Frontal cortex (tissue), 4 donors: Measurements from ENCODE around the gene HOXB9. TPM values are rescaled to one million over a fixed set of nuclear protein-coding genes. Genes with fewer than 3 reads are reported as not detected.

Source experiments
- DNase-seq, 2 donors: peaks; one replicate each; pipeline ENCODE4 v3.0.0; 2012; ENCODE audit warnings: low spot score in 2 of 2
- FAIRE-seq: peaks from 2 replicates; lab custom pipeline; 2012; peaks lifted over from hg19 to GRCh38; lab: Jason Lieb, UNC
- total RNA-seq: library from RNA; depleted of rRNA; stranded (reverse); fragments of >200 nt; gene quantifications from one replicate; pipeline ENCODE4 v1.2.3, GENCODE V29; 2014
- donor health status: control.
- donor health status: control.
- donor health status: control.

HOXB9 gene
- total RNA-seq, 1 donor from 2014 or later: not detected

DNA sequence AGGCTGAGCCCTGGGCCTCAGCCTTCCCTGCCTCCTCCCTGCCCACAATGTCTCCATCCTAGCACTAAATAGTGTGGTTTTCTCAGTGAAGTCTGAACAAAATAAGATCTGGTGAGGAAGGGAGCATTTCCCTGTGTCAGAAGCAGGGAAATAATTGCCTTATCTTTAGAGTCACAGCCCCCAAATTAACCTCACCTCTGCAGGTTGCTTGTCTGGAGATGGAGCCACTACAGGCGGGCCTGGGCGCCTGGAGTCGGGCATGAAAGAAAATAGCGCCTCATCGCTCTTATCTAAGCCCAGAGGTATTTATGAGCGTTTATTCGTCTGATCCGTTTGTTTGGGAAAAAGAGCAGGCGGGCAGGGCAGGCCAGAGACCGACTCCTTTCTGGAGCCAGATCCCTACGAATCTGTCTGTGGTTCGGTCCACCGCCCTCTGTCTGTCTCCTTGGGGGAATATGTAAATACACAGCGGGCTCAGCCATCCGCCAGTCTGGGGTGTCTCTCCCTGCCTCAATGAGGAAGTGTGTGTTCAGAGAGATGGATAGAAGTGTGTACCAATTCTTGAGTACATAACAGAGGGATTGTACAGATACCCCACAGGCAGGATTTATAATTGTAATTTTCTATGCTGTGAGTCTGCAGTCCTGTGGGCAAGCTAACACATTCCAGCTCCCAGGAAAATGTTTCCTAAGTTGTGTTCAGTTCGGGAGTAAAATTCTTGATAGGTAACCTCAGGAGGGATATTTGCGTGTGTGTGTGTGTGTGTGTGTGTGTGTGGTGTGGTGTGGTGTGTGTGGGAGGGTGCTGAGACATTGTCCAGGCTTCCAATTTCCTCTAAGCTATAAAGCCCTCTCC lies 25.7 kb downstream of the HOXB9 start:
- DNase-seq (no peak), FAIRE-seq (no peak)

DNA sequence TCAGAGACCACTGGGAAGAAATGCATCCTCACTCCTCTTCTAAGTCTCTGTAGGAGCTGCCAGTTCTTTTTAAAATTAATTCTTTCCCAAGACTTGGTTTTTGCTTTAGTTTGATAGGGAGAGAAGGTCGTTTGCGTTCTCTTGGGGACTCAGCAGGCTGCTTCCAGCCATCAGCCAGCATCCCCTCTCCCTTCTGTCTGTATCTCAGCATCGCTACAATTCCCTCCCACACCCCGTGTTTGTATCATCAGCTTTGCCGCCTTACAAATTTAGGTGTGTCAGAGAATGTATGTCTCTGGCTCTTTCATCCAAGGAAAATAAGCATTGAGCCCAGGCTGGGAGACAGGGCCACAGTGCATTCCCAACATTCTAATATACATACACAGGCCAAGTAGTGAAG lies 26.8 kb downstream of the HOXB9 start:
- FAIRE-seq: no peak

GRCh38 chr17:48598736-48599135 lies 27.4 kb downstream of the HOXB9 start:
- DNase-seq: no peak
- FAIRE-seq: no peak

More for the DNA sequence above, 26.8 kb downstream of the HOXB9 start:
- DNase-seq: no peak

GRCh38 chr17:48597778-48598631 lies 28.2 kb downstream of the HOXB9 start:
- FAIRE-seq (no peak), DNase-seq (no peak)

DNA sequence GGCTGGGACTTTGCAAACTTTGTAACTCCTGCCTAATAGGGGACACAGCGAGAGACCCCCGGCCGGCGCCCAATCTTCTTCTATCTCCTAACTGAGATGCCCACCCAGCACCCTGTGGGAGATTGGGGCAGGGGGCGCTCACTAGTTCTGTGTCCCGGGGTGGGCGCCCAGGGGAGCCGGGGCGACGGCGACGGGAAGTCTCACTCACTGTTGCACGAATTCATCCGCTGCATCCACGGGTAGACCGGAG lies 28.7 kb downstream of the HOXB9 start:
- DNase-seq: no peak
- FAIRE-seq: no peak

- no peak for FAIRE-seq
- no peak for DNase-seq
These were observed 29.2 kb downstream of the HOXB9 start for GRCh38 chr17:48596735-48597527.

DNA sequence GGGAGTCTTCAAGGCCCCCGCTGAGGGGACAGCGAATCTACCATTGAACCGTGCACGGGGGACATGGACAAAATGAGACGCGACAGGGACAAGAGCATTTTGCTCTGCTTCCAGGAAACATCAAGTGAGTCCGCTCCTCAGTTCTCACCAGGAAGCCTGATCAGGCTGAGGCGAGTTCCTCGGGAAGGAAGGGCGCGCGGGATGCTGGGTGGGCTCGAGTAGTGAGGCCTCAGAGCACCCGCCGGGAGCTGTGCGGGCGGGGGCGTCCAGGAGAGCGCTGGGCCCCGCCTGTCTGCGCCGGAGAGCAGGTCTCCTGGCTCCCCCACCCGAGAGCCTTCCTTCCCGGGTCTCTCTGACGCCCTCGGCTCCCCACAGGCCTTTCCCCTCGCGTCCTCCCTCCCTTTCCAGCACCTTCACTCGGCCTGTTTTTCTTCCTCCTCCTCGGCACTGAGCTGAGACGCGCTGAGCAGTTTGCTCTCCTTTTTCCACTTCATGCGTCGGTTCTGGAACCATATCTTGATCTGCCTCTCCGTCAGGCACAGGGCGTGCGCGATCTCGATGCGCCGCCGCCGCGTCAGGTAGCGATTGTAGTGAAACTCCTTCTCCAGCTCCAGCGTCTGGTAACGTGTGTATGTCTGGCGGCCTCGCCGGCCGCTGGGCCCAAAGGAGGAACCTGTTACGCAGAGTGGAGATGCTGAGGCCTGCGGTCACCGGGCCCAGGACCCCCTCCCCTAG lies 30.0 kb downstream of the HOXB9 start:
- DNase-seq: no peak
- FAIRE-seq: no peak

DNA sequence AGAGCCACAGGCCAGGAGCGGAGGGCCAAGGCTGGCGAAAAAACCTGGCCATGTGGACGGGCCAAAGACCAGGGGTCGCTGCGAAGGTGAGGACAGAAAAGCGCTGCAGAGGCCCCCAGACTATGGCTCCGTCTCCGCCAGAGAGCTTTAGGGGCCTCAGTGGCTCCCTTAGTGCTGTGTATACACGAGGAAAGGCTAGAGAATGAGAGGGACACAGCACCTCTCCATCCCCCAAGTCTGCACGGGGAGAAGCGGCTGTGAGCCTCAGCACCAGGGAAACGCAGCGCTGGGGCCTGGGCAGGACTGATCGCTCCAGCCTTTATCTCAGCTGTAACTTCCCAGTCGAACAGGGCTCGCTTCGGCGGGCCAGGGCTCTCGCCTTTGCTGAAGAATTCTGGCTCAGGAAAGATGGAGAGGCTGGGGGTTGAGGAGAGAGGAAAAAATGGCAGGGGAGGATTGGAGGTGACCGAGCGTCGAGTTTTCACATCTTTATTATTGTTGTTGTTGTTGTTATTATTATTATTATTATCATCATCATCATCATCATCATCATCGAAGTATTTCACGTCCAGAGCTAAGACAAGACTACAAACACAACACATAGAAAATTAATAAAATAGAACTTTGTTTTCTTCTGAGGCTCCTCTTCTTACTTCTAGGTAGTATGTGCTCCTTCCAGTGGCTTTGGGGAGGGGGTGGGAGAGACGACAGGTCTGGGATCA lies 30.7 kb downstream of the HOXB9 start:
- no peak for DNase-seq
- no peak for FAIRE-seq

DNA sequence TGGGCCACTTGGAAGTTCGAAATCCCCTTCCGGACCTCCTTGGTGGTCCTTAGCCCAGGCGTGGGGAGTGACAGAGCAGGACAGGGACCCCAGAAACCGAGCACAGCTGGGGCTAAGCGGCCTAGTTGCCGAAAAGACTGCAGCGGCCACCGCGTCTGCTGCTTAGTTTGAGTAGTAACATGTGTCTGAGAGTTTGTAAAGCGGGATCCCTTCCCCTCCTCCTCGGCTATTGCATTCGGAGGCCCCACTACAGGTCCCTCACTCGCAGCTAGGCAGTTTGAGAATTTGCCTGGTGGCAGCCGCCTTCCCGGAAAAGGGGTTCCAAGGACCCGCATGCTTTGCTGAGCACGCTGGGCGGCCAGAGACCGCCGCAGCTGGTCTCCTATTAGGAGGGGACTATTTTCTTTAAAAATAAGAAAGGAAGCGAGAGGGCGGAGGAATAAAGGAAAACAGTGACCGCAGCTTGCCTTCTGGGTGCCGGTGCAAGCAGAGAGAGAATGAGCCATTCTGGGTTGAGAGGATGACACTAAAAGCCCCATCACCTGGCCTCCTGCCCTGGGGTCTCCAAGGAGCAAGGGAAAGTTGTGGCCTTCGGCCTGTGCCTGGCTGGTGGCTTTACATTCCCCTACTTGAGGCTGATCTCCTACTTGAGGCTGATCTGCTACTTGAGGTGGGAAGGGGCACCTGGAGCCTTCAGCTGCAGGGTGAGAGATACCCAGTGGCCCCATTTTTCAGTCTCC lies 31.4 kb downstream of the HOXB9 start:
- FAIRE-seq (no peak), DNase-seq (no peak)

GRCh38 chr17:48593840-48594537 lies 32.2 kb downstream of the HOXB9 start:
- DNase-seq (peak; percentile 68), FAIRE-seq (no peak)

- no peak for FAIRE-seq
- DNase-seq: no peak
These were observed 32.9 kb downstream of the HOXB9 start, which contains the start of gene HOXB5 for GRCh38 chr17:48593126-48593829. Gene HOXB5, minus strand, starts transcription at chr17:48593779. Its CDS starts 97 bp downstream, at chr17:48593682.

- DNase-seq: no peak
- FAIRE-seq: no peak
These were observed 33.6 kb downstream of the HOXB9 start for GRCh38 chr17:48592577-48592976.

GRCh38 chr17:48592057-48592514 lies 34.1 kb downstream of the HOXB9 start:
- FAIRE-seq: no peak
- DNase-seq: no peak

DNA sequence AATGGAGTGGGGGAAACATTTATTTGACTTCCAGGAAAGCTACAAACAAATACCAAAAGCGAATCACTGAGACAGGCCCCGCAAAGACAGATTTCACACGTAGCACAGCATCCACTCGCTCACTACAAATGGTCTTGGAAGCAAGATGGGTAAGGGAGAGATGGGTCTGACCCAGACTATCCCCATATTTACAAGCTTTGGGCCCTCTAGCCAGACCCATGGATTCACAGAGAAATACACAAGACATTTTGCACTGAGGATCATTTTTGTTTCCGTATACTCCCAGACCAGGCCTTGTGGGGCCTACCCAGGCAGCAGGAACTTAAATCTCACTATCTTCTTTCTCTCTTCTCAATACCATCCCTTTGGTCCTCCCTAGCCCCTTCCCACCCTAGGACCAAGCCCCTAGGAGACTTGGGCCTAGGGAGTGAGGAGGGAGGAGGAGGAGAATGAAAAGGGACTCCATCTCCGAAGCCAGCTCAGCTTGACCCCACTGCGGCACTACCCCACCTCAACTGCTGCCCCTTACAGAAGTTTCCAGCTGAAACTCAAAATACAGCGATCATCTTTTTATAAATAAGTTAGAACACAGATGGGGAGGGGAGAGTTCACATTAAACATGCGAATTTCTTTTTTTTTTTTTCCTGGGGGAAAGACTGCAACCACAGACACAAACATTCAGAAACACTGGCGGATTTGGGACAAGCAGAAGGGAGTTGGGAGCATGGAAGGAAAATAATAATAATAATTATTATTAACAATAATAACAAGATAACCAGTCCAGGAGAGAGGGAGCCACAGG lies 34.7 kb downstream of the HOXB9 start:
- no peak for DNase-seq
- FAIRE-seq: no peak

DNA sequence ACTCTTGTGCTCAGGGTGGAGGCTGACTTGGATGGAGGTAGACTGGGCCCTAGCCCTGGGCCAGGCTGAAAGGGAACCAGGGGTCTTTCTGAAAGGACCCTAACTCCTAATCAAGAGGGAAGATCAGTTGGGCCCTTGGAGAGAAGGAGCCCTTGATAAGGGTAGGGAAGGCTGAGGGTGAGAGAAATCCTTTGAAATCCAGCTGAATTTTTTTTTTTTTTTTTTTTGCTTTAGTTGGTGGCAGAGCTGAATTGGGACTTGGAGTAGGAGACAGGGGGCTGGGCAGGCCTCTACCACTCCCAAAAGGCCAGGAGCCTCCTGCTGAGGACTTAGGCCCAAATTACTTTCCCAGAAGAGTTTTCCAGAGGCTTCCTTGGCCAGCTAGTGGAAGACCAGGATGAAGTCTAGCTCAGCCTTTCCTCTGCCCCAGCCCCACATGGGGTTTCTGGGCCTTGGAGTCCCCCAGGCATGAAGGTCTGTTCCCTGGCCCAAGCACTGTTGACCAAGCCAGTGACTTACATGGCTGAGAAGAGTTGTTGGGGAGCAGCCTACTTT lies 35.5 kb downstream of the HOXB9 start:
- DNase-seq (no peak), FAIRE-seq (no peak)
